ENCODE results near the gene RALGDS.

- TF ChIP-seq CTCF (IDR thresholded peaks at IDR 0.05) (no peak), EZH2 (IDR thresholded peaks at IDR 0.05; ENCODE audit: borderline replicate concordance, insufficient read depth, low read depth, low read length, poor library complexity, severe bottlenecking) (no peak)
These were observed 46.7 kb upstream of the RALGDS start for GRCh38 chr9:133167769-133168168.
